Measurements from ENCODE around the gene ARHGAP12.

DNA sequence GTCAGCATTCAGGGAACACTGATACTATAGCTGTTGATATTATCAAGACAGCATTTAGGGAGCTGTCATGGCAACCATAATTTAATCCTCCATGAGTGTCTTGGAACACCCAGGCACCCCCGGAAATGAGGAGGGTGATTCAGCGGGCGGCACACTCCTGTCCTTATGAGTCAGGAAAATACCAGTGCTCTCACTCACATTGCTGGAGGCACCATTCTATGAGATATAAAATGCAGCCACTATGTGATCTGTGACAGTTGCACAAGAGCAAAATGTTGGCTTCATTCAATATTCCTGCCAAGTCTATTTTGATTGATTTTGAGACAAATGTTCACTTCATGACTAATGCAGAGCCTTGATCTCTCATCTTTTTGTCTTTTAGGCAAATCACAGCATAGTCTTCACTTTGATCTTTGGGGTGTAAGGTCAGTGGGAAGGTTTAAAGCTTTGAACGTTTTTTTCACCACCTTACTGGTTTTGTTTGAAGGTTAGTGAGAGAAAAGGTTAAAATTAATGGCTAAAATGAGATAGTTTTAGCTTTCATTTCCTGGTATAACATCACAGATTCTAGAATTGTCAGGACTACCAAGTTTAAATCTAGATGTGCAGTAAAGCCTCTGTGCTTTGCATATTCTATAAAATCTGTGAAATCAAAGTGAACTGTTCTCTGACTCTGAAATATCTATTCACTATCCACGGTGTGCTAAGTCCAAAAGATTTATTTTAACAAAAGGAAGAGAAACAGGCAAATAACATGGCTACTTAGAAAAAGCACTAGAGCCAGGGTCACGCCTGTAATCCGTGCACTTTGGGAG lies 12.4 kb upstream of the ARHGAP12 start:
- TF ChIP-seq POLR2A (IDR thresholded peaks at IDR 0.05; ENCODE audit: low read length): no peak
- TF ChIP-seq GATA1 (IDR thresholded peaks at IDR 0.05; ENCODE audit: low read depth, low read length): no peak
